HG03045 (cell line): ENCODE data around the gene MRPS5.

Experiments
- ATAC-seq: cut with Tn5 transposase; IDR thresholded peaks from one replicate; pipeline ENCODE4 v1.9.1; 2021; ENCODE audit warnings: mild to moderate bottlenecking, moderate library complexity; ENCODE audit not compliant: unreplicated experiment

Gene MRPS5

DNA sequence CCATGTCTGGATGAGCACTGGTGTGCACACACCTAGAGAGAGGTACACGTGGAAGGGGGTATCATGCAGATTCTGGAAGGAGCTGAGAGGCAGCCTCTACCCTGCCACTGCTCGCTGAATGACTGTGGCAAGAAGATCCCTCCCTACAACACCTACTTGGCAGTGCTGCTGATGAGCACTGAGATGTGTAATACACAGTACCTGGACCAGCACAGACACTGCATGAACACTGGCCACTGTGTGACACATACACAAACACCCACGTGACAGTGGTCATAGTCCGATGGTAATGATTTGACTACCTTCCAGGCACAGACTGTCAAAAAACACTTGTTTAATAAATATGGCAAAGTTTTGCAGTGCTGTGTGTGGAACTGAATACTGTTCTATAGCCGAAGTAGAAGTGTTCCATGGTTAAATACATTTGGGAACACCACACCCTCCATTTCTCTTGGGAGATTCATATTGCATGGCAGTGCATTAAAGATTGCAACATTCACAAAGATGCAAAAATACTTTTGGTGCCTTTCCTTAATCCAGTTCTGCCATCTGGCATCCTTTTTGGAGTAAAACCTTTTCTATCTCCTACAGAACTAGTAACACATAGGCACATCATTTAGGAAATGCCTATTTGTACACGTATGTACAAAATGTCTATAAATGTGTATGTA lies 29.6 kb downstream of the MRPS5 start:
- ATAC-seq: no peak

DNA sequence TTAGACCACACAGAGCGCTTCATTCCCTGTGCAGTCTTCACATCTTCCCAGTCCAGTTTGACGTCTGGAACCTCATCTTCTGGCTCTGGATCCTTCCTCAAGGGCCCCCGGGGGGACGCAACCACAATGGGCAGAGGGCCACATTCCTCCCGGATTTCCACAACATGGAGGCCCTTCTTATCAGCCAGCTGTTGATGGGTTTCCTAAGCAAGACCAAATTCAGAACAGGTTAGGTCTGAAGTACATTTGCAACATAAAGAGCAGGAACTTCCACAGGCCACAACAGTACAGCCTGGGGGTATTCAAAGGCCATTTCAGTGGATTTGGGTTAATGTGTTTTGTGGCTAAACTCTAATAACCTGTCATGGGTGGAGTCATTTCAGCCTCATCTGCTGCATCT lies 34.2 kb downstream of the MRPS5 start:
- no peak for ATAC-seq

DNA sequence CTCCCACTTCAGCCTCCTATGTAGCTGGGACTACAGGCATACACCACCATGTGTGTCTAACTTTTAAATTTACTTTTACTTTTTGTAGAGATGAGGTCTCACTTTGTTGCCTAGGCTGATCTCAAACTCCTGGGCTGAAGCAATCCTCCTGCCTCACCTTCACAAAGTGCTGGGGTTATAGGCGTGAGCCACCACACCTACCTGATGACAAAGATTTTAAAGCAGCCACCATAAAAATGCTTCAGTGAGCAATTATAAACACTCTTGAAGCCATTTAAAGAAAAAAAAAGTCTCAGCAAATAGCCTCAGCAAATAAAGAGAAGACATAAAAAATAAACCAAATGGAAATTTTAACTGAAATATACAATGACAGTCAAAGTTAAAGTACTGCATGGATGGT lies 35.6 kb downstream of the MRPS5 start:
- no peak for ATAC-seq

DNA sequence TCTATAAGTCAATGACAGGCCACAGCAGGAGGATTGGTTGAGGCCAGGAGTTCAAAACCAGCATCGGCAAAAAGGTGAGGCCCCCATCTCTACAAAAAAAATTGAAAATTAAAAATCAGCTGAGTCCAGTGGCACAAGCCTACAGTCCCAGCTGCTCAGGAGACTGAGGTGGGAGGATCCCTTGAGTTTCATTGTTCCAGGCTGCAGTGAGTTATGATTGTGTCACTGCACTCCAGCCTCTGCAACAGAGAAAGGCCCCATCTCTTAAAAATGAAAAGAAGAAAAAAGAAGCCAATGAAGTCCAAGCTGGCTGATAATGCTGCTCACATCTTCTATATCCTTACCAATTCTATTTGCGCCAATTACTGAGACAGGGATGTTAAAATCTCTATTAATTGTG lies 39.1 kb downstream of the MRPS5 start:
- no peak for ATAC-seq

DNA sequence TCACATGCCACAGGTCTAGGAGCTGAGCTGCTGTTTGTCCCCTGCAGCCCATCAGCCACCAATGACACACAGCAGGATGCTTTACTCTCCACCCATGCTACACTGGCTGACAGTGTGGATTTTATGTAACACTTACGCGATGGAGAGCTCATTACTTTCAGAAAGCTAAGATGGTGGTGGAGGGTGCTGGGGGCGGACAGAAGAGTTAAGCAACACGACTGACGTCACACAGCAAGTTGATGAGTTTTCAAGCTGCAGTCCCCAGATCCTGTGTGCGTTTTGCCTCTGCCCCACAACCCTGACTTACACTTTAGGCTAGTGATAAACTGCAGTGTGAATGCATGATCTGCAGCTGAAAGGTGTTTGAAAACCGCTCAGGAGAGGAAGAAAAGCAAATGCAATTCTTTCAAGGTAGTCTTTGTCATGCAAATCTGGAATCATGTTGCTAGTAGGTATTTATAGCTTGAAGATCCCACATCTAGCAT lies 42.4 kb downstream of the MRPS5 start:
- no peak for ATAC-seq

DNA sequence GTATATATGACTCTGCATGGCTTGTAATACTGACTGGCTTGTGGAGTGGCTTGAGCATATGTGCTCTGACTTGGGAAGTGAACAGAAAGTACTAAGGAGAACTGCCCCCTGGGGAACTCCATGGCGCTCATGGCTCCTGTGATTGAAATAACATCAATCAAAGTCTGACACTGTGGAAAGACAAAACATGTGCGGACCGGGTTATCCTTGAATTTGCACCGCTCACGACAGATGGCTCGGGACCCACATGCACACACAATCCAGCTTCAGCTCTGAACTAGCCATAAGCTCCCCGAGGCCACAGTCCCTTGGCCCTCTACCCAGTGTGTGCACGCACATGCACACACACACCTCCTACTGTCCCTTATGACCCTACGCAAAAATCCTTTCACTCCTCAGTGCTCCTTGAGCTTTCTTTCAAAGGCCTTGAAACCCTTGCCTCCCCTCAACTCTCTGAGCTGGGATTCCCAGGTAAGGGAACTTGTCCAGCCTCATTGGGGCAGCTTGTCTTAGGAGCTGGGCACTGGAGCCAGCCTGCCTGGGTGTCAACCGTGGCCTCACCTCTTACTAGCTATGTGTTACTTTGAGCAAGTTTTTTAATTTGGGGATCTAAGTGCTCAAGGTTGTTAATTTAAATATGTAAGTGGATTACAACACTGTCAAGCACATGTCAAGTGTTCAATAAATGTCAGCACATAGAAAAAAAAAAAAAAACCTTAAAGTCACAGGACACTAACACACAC lies 43.6 kb downstream of the MRPS5 start:
- no peak for ATAC-seq

DNA sequence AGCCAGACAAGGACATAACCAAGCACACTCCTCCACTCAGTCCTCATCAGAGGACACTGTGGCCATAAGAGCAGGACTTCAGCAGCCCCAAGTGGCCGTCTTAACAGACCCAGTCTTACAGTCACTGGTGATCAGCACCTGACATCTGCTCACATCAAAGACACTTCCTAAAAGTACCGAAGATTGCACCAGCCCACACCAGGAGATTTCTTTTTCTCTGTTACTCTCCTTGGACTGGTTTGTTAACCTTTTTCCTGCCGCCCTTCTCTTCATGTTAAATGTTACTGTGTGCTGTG lies 44.1 kb downstream of the MRPS5 start:
- no peak for ATAC-seq

DNA sequence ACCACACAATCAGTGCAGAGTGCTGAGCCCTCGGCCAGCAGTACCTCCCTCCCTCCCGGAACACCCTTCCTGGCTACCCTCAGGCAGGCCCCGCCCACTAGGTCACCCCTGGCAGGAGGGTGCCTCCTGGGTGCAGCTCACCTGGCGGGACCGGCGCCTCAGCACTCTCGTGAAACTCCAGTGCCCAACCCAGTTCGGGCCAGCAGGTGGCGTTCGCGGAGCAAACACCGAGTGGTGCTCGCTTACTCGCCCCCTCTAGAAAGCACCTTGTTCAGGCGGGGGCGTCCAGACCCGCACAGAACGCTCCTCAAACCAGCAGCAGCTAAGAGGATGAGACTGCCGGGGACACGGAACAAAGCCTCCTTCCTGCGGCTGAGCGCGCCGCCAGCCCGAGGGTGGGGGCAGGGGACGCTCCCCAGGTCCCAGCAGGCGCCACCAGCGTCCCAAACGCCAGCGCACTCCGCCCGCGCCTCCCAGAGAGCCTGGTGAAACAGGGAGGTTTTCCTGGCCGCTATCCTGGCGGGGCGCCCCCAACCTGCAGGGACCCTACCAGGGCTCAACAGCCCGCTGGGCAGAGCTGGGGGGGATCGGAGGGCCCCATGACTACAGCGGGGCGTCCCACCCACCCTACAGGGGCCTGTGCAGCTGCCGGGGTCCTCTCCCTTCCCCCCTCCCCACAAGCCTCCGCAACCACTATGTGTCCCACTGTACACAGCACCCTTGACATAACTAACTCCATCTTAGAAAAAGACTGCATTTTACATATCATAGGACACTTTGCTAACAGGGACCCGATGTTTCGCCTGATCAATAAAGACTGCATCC lies 44.7 kb downstream of the MRPS5 start:
- ATAC-seq: peak; percentile 64

DNA sequence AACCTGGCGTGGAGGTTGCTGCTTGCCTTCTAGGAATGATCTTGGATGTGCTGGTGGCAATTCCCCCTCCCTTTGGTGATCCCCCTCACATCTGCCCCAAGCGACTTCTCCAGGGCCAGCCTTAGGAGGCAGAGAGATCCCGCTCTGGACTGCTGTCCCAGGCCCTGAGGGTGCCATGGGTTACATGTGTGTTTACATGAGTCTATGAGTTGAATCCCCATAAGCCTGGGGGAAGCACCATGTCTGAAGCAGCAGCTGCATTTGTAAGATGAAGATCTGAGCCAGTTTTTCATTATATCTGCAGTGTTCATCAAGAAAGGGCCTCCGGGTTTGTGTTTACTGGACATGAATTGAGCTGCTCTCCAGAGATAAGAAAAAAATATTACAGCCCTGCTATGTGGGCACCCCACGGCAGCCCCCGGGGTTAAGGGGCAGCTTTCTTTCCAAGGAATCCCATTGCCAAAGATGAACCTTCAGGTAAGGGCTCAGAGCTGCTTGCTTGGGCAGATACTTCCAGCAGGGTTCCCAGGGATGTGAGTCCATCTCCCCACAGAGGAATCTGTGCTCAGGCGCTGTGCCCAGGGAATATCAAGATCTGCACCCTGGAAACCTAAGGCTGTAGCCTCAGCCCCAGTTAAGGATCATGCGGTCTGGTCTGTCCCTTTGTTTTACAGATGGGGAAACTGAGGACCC lies 46.0 kb downstream of the MRPS5 start:
- ATAC-seq: no peak

DNA sequence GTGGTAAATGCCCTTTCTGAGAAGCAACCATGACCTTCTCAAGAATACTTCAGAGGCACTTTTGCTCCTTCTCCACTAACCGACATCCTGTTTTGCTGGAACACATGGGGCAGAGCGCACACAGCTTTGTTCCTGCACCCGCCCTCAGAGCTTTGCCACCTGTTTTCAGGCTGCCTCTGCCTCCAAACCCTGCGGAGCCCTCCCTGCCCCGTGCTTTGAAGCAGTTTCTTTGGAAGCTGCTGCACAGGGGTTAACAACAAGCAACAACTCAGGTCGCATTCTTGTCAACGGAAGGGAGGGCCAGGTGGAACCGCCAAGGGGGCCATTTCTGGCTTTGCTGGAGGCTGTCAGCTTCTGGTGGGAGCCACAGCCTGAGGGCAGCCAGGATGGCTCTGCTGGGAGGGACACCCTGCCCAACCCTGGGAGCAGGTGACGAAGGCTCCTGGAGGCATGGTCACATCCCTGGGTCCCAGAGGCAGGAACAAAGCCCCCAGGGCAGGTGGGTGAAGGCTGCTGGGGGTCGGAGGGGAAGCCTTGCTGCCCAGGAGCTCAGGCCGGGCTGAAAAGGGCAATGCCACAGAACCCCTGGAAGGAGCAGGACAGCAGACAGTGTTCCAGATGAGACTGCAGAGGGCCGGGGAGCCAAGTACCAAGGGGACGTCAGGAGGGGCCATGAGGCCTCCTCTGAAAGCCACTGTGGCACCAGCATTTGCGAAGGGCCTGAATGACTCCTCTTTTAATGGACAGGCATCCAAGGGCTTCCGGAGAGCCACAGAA lies 46.8 kb downstream of the MRPS5 start:
- no peak for ATAC-seq

DNA sequence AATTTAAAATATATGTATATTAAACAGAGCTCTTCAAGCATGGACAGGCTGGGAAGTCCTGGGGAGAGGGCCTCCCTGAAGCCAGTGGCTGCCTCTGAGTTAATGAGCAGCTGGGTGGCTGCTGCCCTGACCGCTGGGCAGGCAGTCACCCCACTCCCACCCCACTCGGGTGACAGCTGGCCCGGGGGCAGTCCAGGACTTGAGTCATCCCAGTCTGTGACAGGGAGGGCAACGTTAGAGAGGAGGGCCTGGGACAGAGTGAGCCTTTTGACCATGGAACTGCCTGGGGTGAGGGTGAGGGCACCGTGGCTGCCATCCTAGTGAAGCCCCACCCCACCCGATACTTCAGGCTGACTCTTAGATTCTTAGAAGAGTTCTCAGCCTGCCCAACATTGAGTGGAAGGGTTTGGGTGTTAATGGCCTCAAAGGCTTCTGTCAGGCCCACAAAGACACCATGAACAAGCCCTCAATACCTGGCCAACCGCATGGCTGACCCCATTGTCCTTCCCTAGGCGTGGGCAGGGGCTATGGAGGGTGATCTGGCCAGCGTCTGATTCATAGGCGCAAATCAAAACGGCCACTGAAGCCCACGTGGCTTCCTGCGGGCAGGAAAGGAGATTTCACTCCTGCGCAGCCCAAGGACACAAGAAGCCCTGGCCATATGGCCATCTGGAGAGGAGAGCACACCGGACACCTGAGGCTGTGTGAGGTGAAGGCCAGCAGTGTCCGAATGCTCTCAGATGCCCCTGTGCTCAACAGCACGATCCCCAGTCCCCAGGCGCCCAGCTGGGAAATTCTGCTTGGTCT lies 47.5 kb downstream of the MRPS5 start:
- no peak for ATAC-seq

DNA sequence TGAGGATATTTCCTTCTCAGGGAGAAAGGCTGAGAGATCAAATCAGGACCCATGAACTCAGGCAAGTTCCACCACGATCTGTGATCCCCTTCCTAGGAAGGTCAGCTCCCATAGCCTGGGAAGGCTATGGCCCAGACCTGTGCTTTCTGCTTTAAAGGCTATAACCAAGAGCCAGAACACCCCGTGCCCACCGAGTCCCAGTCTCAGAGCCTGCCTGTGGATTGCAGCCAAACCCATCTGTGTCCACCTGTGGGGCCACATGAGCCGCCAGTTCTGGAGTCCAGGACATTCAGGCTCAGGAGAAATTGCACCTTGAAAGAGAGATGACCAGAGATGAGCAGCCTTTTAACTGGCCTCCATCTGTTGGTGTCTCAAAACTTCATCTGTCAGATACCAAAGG lies 49.2 kb downstream of the MRPS5 start:
- no peak for ATAC-seq

DNA sequence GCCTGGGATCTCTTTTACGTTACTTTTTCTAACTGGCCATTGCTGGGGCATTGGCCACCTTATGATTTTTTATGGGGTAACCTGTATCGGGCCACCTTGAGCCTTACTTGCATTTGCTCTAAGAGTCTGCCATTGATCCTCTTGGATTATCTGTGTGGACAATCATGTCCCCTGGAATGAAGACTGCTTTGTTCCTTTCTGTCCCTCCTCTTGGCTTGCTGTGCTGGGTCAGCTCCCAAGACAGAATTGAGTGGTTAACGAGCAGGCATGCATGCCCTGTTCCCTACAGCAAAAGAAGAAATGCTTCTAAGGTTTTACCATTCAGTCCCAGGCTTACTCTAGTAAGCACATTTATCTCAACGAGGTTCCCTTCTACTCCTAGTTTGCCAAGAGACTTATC lies 49.8 kb downstream of the MRPS5 start:
- ATAC-seq: no peak

DNA sequence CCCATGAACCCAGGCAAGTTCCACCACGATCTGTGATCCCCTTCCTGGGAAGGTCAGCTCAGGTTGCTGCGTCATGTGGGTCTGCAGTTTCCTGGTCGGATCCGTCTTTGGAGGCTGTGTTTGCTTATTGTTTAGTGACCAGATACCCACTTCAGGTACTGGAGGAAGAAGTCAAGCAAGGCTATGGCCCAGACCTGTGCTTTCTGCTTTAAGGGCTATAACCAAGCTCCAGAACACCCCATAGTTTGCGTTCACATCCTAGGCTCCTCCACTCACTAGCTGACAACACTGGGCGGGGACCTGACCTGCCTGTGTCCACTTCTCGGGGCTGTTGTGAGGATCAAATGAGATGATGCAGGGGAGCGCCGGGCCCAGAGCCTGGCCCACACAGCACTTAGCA lies 52.1 kb downstream of the MRPS5 start:
- no peak for ATAC-seq

DNA sequence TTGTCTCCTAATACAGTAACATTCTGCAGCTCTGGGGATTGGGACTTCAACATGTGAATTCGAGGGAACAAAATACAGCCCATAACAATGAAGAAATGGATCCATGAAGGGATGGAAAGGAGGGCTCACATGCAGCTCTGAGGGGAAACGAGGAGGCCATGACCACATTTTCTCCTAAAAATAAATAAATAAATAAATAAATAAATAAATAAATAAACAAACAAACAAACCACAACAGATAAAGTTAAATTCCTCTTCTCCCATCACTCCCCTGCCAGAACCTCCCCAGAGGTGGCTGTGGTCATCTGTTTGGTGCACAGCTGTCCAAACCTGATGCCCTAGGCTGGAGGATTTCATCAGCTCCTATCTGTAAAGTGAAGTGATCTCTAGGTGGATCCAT lies 53.4 kb downstream of the MRPS5 start:
- ATAC-seq: no peak

DNA sequence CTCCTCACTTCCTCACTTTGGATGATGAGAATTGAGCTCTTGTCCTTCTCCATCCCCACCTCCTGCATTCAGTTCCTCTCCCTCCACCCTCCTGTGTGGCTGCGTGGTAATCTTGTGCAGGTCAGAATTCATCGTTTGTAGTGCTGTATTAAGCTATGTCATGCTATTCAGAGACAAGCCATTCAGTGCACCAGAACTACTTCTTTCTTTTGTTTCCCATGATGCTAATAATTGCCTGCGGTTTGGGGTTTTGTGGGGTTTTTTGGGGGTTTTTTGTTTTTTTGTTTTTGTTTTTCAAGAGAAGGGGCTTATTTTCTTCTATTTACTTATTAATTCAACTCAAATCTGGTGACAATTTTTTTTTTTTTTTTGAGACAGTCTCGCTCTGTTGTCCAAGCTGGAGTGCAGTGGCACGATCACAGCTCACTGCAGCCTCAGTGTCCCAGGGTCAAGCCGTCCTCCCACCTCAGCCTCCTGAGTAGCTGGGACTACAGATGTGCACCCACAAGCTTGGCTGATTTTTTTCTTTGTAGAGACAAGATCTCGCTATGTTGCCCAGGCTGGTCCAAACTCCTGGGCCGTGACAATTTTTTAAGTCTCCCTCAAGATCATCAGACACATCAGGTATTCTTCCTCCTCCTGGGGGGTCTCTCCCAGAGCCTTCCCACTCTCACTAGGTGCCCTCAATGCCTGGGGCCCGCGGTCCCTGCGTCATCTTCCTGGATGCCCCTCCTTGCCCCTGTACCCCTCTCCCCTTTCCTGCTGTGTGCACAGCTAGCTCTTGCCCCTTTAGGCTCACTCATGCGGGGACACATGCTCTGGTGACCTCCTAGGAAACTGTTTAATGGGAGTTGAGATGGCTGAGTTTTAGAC lies 58.3 kb downstream of the MRPS5 start:
- peak; percentile 63 for ATAC-seq

DNA sequence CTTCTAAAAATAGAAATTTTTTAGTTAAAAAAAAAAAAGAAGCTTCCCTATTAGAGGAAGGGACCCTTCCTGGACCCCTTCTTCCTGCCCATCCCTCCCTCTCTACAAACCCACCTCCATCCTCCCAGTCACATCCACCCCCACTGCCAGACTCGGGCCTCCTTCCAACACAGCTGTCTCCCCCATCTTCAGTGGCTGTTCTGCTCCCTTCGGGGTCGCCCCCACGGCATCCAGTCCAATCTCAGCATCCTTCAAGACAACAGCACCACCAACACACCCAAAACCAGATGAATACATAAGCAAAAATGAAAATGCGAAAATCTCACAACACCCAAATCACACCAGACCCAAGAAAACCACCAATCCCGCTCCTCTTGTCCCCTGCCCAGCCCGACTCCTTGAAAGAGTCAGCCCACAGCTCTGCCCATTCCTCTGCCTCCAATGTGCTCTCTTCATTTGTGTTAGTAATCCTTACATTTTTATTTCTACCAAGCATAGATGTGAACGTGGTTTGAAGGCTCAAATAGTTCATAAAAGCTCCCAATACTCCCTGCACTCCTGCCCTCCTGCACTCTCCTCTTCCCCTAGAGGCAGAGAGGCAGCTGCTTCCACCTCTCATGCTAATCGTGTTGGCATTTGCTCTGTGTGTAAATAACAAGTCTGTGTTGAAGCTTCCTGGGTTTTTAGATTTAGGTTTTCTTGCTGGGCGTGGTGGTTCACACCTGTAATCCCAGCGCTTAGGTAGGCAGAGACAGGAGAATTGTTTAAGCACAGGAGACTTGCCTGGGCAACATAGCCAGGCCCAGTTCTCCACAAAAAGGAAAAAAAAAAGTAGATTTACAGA lies 59.1 kb downstream of the MRPS5 start:
- ATAC-seq: peak; percentile 28

DNA sequence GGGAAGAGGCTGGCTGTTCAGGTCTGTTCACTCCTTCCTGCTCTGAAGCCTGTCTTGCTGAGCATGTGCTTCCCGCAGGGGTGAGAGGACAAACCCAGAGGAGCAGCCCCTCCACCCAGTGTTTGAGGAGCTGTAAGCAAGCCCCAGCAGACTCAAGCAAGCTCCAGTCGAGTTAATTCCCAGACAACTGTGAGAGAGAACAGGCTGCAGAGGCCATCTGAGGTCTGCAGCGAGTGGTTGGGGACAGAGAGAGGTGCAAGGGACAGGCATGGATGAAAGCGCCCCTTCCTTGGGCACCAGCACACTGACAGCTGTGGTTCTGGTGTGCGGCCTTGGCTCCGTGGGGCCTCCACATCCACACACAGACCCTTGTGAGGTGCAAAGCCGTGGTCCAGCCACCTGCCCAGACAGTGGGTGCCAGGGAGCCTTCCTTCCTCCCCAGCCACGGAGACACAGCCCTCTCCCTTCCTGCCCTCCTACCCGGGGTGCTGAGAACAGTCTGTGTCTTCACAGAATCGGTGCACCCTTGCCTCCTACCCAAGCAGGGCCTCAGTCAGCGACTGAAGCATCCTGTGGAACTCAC lies 59.9 kb downstream of the MRPS5 start:
- no peak for ATAC-seq
